Activated CD4-positive, alpha-beta T cell treated with anti-CD3 and anti-CD28 coated beads, Interleukin-2, amount 50 U/mL, for 16 hours (primary cell): ENCODE results near the gene KRT85.
A peak's percentile ranks its signal among the peaks of the same experiment; 100 is the strongest.

ENCODE experiments used
- DNase-seq: peaks from one replicate; pipeline ENCODE4 v3.0.0-alpha.2; 2020

The KRT85 gene

DNA sequence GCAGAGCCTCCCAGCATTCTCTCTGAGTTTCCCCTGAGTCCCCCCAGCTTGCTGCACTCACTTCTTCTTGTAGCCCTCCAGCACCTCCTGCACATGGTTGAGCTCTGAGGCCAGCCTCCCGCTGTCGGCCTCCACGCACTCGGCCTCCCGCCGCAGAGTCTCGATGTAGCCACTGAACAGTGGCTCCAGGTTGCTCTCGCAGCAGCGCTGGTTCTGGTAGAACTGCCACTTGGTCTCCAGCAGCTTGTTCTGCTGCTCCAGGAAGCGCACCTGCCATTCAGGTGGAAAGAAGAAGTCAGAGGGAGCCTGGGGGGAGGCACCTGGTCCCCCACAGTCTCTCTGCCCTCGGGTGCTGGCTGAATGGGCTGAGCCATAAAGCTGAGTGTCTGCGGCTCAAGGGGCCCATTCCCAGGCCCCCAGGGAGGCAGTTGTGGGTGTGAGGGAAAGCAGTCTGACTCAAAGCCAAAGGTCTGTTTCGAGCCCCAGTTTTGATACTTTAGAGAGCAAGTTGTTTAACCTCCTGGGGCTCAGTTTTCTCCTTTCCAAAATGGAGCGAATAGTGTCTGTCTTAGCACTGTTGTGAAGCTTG lies 2.3 kb downstream of the KRT85 start:
- no peak for DNase-seq

DNA sequence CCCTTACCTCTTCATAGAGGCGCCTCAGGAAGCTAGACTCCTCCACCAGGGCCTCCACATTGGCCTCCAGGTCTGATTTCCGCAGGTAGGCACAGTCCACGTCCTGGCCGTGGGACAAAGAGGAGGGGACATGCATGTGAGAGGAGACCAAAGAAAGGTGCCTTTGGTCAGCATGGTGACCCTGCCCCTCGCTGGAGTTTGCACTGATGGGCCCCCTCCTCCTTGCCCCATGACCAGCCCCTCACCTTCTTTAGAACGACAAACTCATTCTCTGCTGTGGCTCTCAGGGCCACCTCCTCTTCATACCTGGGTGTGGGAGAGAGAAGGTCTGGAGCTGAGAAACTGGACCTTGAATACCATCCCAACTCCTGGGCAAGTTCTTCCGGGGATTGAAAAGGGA lies 3.2 kb downstream of the KRT85 start:
- no peak for DNase-seq

DNA sequence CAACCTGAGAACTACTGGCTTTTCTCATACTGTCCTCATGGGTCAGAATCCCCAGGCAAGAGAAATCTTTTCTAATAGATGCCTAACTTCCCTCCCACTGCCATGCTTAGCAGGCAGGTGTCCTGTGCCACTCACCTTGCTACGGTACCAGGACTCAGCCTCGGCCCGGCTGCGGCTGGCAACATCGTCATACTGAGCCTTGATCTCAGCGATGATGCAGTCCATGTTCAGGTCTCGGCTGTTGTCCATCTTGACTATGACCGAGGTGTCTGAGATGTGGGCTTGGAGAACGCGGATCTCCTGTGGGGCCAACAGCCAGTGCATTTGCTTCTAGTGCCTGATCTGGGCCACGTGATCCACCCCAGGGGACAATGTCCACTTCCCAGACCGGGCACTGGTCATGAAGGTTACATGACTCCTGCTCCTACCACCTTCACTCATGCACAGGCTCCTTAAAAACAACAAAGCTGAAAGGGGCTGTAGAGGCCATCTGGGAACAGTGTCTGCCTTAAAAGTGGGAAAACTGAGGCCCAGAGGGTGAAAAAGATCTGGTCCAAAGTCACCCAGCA lies 4.1 kb downstream of the KRT85 start:
- DNase-seq, result no peak

DNA sequence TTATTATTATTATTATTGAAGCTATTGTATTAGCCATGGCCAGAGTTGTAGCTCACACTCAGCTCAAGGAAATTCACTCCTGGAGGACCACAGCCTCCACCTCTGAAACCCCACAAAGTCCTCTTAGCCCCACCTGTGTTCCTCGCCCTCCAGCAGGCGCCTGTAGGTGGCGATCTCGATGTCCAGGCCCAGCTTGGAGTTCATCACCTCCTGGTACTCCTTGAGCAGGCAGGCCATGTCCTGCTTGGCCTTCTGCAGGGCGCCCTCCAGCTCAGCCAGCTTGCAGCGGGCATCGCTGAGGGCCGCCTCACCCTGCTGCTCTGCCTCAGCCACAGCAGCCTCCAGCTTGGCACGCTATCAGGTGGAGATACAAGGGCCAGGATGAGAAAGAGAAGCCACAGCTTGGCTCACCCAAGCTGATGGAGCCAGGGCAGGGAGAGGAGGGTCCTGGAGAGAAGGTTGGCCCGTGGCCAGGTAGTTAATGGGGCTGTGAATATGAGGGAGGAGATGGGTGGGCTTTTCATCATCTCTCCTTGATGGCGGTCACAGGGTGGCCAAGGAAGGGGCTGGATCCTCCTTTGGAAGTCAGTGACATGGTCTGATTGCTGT lies 5.1 kb downstream of the KRT85 start:
- no peak for DNase-seq

DNA sequence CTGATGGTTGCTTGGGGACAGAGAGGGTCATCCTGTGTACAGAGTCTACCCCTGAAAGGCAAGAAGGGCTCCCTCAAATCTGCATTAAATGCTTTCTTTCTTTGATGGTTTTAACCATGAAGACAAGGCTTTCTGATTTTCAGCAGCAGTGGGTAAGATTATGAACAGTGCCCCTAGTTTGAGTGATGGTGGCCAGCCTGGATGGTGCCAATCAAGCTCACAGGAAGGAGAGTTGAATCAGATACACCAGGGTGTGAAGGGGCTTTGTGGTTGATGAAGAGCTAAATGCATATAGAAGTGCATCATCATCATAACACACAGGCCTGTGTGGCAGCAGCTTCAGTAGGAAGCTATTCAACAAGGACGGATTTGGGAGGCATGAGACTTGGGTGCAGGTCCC lies 5.7 kb downstream of the KRT85 start:
- DNase-seq, result no peak

DNA sequence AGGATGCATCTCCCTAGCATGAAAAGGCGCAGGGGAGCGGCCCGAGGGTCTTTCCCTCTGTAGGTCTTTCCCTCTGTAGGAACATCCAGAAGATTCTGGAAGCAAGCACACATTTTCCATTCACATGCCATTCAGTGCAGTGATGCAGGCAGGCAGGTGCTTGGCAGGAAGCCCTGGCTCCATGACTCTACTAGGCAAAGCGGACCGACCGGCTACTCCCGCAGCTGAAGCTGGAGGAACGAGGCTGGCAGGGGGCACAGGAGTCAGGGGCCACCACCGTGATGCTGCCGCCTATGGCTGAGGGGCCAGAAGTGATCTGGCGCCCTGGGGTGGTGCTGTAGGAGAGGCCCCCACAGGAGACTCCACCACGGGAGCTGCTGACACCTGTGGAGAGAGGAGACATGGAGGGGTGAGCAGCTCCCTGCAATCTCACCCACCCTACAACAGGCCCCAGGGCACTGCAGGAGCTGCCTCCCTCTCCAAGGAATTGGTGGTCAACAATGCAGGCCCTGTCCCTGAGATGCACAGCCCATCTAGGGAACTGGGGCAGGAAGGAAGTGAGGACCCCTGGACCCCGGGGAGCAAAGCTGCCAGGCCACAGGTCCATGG lies 6.5 kb downstream of the KRT85 start:
- DNase-seq, result no peak

DNA sequence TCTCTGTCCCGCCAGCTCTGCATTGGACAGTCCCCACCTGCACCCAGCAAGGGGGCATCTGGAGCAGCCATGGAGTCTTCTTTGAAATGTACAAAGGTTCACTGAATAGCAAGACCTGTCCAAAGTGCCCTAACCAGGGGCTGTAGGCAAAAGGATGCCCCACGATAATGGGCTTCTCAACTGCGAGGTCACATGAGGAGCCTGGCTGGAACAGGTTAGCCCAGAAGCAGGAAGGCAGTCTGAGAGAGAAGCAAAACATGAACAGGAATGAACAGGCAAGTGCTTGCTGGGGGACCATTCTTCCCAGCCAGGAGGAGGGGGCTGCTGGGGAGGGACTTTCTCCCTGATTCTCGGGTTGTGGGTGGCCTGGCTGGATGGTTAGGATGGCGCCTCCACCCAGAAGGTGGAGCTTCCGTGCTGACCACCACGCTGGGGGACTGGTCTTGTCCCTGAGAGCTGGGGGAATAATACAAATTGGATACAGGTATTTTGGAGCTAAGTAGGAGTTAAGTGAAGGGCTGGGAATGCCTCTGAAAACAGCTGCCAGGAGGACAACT lies 7.1 kb downstream of the KRT85 start:
- DNase-seq, result no peak

DNA sequence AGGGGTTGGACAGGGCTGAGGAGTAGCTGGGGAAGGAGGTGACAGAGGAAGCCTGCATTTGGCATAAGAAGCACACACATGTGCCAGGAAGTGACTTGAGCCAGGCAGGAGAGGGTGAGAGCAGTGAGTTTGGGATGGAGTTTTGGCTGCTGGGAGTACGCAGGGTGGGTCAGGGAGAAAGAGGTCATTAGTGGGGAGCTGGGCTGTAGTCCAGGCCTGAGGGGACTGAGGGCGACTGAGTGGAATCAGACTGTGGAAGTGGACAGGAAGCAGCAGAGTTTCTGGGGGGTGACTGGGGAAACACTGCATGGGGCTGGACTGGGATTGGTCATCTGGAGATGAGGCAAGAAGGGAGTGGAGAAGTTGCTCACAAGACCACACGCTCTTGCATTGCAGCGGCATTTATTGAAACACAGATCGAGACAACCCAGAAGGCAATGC lies 7.6 kb downstream of the KRT85 start:
- no peak for DNase-seq

DNA sequence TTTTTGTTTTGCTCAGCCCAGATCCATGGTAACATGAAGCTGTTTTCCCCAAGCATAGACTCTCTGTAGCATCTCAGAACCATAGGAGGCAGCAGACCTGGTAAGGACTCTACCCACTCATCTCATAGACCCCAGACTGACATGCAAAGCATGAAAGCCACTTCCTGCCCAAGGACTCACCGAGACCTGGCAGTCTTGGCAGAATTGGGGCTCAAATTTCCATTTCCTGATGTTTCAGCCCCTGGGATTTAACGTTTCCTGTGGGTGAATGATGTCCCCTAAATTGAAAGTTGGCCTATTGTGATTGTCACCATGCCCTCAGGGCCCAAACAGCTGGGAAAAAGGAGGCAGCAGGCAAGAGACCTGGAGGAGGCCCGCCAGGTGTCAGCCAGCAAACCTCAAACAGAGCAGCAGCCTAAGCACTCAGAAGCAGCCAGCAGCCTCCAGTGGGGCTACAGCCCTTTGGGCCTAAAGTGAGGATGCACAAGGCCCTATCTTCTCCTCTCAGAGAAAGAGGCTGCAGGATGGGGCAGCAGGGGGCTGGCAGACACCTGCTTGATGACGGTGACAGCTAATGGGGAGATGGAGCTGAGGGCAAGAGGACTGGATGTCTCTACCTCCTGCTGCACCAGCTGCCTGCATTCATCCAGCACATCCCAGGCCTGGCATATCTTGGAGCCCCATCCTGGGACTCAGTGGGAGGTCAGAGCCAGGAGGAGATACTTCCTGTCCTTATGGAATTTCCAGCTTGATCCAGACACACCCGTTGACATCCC lies 8.5 kb downstream of the KRT85 start:
- no peak for DNase-seq

DNA sequence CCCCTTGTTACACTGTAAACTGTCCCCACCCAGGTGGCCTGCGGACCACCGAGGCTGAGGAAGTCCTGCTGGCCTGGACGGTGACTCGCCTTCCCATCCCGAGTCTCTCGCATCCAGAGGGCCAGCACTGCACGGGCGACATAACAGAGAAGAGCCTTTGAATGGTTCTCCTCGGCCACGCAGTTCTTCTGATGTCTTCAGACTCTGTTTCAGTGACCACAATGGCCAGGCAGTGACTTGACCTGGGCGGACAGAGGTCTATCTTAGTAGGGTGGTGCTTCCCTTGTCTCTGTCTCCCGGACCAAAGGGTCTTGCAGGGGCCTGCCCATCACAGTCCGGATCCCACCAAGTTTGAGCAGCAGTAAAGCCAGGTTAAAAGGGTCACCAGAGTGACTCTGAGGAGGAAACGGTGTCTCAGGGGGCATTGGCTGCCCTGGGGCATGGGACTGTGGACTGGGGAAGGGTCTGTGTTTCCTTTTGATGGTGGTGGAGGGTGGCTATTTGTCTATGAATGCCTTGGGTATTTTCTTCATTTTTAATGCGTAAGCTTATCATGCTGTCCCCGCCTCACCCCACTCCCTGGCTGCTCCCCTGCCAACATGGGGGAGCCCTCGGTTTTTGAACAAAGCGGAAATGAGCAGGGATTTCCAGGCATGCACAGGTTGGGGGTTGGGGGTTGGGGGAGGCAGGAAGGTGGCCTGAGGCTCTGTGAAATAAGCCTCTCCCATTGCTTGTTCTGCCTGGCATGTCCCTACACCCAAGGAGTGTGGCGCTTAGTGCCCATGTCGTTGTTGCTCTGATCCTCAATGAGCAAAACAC lies 10.3 kb downstream of the KRT85 start:
- no peak for DNase-seq

DNA sequence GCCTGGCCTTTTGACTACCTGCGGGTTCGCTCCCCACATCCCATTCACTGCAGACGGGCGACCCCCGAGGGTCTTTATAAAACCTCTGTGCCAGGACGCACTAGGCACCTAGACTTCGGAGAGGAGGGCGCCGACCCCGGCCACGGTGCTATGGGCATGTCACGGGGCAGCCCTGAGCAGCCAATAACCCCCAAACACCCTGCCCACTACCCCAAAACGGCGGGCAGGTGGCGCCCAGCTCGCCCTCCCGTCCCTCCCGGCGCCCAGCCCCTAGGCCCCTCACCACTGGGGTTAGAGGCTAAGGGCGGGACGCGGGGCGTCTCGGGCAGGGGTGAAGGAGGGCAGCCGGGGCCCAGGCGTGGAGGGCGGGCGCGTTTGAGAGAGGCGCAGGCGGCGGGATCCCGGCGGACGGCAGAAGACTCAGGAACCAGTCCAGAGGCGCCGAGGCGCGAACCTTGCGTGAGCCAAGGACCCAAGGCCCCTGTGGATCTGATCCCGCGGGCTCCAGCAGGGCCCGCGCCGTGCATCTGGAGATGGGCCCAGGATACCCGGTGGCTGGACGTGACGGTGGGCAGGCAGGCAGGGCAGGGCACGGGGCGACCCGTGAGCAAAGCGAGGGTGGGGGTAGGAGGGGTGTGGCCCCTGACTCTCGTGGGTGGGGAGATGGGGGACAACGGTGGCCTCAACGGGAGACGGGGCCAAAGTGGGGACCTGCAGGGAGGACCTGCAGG lies 11.1 kb downstream of the KRT85 start:
- DNase-seq, result no peak

DNA sequence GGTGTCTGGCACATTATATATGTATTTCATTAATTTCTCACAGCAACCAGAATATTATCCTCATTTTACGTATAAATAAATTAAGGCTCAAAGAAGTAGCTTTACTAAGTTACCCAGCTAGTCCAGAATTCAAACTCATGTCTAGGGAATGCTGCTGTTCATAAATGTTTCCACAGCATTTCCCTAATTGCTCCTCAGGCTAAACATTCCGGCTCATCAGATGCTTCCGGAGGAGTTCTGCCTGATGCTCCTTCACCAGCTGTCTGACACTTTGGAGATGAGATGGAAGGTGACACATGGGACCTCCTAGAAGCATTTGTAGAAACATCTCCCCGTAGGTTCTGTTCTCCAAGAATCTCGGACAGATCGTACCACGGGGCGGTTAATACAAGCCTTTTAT lies 12.1 kb downstream of the KRT85 start:
- no peak for DNase-seq

DNA sequence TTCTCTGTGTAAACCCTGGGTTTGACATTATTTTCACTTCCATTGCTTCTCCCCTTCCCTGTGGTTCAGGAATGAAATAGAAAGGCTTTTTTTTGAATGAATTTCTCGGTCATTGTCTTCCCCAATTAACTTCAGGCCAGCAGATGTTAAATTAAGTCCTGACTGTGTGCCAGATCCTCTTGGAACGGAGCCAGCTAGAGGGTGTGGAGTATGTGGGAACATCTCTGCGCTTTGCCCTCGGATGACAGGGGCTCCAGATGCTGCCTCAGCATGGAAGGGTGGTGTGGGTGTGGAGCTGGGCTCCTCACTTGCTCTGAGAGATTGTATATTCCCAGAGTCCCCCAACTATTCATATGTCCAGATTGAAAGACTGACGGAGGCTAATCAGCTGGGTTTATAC lies 13.1 kb downstream of the KRT85 start:
- no peak for DNase-seq

DNA sequence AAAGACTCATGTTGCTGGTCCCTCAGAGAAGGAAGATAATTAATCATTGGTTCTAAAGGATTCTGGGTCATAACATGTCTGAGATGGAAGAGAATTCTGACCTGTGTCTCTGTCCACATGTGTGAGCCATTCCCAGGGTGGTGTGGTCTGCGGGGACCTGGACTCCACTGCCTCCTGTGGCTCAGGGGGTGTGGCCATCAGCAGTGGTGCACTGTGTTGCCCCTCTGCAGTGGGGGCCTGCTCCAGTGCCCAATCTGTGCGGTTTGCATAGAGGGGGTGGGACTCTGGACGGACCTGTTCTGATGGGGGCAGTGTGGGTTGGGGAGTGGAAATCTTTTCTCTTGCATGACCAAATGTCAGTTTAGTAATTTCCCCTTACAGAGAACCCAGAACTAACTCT lies 13.5 kb downstream of the KRT85 start:
- DNase-seq, result no peak

DNA sequence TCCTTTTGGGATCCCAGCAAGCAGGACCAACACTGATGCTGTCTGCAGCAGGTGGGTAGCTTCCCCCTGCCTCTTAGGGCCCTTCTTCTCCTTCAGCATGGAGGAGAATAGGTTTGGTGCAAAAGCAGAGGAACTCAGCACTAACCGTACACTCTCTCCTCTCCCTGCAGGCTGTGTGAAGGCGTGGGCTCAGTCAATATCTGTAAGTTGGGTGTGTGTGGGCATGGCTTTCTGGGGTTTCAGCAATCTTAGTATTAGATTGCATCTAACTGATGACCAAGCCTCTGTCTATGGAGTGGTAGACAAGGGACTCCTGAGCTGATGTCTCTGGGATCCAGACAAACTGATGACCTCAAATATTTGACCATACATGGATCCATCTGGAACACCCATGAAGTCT lies 14.3 kb downstream of the KRT85 start:
- DNase-seq, result no peak

DNA sequence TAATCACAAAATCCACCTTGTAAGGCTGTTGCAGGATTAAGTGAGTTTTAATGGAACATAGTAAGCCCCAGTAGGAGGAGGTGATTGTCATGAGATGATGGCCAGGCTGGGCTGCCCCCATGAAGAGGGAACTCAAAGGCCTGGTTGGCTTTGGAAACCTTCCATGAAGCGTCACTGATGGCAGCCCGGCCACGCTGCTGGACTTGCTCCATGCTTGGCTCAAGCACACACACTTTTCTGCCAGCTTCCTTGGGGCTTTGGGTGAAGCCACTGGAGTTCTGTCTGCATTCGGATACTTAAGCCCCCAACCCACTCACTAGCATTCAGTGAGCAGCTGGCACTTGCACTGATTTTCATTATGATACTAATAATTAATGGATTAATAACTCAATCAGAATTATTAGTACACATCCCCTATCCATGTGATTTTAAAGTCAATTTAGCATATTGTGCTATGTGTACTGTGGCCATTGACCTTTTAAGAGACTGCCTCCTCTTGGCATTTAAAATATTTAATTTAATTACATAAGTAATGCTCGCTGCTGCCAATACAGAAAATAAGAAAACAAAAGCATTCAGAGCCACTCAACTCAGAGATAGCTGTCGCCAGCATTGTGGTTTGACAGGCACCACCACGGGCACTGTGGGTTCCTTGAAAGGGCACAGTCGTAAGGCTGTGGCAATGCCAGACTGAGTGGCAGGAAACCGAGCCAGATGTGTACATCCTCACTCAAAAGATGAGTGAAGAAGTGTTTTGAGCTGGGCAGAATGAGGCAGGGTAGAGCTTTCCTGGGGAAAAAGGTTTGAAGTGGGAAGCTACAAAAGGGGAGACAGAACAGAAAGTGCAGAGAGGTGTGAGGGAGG lies 15.9 kb downstream of the KRT85 start:
- DNase-seq, result peak; percentile 41

DNA sequence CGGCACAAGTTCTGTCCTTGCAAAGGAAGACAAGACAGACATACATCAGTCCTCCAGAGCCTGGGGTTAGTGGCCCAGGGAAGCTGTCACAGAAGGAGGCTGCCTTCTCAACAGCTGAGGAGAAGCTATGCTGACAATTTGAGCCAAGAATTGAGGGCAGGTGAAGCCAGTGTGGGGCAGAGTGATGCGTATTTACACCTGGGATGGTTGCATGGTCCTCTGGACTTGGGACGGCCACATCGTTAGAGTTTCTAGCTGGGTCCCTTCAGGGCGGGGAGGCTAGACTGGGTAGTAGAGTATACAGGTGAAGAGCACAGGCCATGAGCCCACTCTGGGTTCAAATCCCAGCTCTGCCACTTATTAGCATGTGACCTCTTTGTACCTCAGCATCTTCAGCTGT lies 16.5 kb downstream of the KRT85 start:
- no peak for DNase-seq

DNA sequence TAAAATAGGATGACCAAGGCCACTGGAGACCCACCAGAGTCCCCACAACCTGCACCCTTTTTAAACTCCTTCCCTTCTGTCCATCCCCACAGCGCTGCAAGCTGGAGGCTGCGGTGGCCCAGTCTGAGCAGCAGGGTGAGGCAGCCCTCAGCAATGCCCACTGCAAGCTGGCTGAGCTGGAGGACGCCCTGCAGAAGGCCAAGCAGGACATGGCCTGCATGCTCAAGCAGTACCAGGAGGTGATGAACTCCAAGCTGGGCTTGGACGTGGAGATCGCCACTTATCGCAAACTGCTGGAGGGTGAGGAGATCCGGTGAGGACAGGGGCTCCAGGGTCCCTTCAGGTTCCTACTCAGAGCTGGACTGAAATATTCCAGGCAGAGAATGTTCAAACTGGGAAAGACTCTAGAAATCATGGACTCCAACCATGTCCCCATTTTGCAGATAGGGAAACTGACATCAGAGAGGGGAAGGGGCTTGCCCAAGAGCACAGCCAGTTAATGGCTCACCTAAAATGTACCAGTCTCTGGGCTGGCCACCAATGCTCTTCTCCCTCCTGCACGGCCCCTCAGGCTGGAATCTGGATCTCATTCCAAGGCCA lies 17.2 kb downstream of the KRT85 start:
- DNase-seq, result no peak

DNA sequence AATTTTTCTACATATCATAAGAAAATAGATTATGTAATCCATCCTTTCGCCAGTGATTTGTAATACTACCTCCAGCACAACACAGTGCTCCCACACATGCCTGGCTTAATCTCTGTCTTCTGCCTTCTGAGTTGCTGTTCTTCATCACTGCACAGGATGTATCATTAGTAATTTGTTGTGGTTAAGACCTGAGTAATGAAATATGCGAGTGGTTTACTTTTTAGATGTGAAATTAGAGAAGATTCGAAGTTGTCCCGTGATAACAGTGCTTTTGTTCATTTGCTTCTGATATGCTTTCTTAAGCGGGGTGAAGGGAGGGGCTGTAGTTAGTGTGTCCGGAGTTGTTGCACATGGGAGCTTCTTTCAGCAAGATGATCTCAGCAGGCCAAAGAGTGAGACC lies 18.1 kb downstream of the KRT85 start:
- DNase-seq, result no peak
